H9 (cell line): ENCODE results near the gene TDRD7. TPM values are rescaled to one million over a fixed set of nuclear protein-coding genes. Genes with fewer than 3 reads are reported as not detected.

Experiments
- DNase-seq: peaks from one replicate; pipeline ENCODE4 v3.0.0-alpha.2; 2017
- H2AFZ ChIP-seq: one replicate; pipeline ENCODE4 v1.6.1; 2013; ENCODE audit warnings: mild to moderate bottlenecking, low read length, control low read depth, moderate library complexity
- H2AK5ac ChIP-seq: 2 replicates; pipeline ENCODE4 v1.6.1; 2013; ENCODE audit warnings: low read length, control low read depth, mixed read lengths; ENCODE audit not compliant: insufficient read length
- H2BK120ac ChIP-seq: one replicate; pipeline ENCODE4 v1.6.1; 2013; ENCODE audit warnings: low read depth, mild to moderate bottlenecking, low read length, control low read depth, inconsistent platforms; ENCODE audit not compliant: poor library complexity, severe bottlenecking
- H2BK12ac ChIP-seq: 2 replicates; pipeline ENCODE4 v1.6.1; 2013; ENCODE audit warnings: low read length, control low read depth, mixed read lengths, low read depth; ENCODE audit not compliant: insufficient read length
- H2BK15ac ChIP-seq: 2 replicates; pipeline ENCODE4 v1.6.1; 2013; ENCODE audit warnings: low read depth, low read length, control low read depth
- H2BK20ac ChIP-seq: one replicate; pipeline ENCODE4 v1.6.1; 2013; ENCODE audit warnings: low read depth, mild to moderate bottlenecking, low read length, control low read depth, inconsistent platforms; ENCODE audit not compliant: poor library complexity, severe bottlenecking
- H2BK5ac ChIP-seq: 2 replicates; pipeline ENCODE4 v1.6.1; 2013; ENCODE audit warnings: low read length, control low read depth, mixed read lengths; ENCODE audit not compliant: insufficient read length
- H3K14ac ChIP-seq: 2 replicates; pipeline ENCODE4 v1.6.1; 2013; ENCODE audit warnings: low read length, control low read depth; ENCODE audit not compliant: insufficient read depth
- H3K18ac ChIP-seq: 2 replicates; pipeline ENCODE4 v1.6.1; 2013; ENCODE audit warnings: low read depth, mild to moderate bottlenecking, mixed read lengths, low read length, control low read depth; ENCODE audit not compliant: insufficient read length
- H3K23ac ChIP-seq: 2 replicates; pipeline ENCODE4 v1.6.1; 2013; ENCODE audit warnings: low read length, control low read depth, mixed read lengths, low read depth; ENCODE audit not compliant: insufficient read length
- H3K23me2 ChIP-seq: 2 replicates; pipeline ENCODE4 v1.6.1; 2013; ENCODE audit warnings: low read depth, mild to moderate bottlenecking, mixed read lengths, low read length, control low read depth; ENCODE audit not compliant: insufficient read length, poor library complexity, severe bottlenecking
- H3K27ac ChIP-seq: 2 replicates; pipeline ENCODE4 v1.5.1; 2013; ENCODE audit warnings: low read length, control low read depth, mixed read lengths, low read depth; ENCODE audit not compliant: insufficient read length
- H3K27me3 ChIP-seq: 2 replicates; pipeline ENCODE4 v1.6.1; 2013; ENCODE audit warnings: low read length, control low read depth, inconsistent platforms; ENCODE audit not compliant: insufficient read depth
- H3K4ac ChIP-seq: 2 replicates; pipeline ENCODE4 v1.6.1; 2013; ENCODE audit warnings: low read depth, mild to moderate bottlenecking, control low read depth, inconsistent platforms, low read length, moderate library complexity
- H3K4me1 ChIP-seq: 2 replicates; pipeline ENCODE4 v1.6.1; 2013; ENCODE audit warnings: low read length, control low read depth, inconsistent platforms; ENCODE audit not compliant: insufficient read depth
- H3K4me2 ChIP-seq: 2 replicates; pipeline ENCODE4 v1.6.1; 2013; ENCODE audit warnings: low read length, control low read depth, mixed read lengths; ENCODE audit not compliant: insufficient read length, insufficient read depth
- H3K56ac ChIP-seq: 2 replicates; pipeline ENCODE4 v1.6.1; 2013; ENCODE audit warnings: low read depth, mild to moderate bottlenecking, mixed read lengths, low read length, control low read depth; ENCODE audit not compliant: insufficient read length
- H3K79me1 ChIP-seq: 2 replicates; pipeline ENCODE4 v1.6.1; 2013; ENCODE audit warnings: low read depth, mild to moderate bottlenecking, moderate library complexity, low read length, control low read depth, inconsistent platforms; ENCODE audit not compliant: insufficient read depth, poor library complexity, severe bottlenecking
- H3K79me2 ChIP-seq: 2 replicates; pipeline ENCODE4 v1.6.1; 2013; ENCODE audit warnings: low read length, control low read depth, inconsistent platforms; ENCODE audit not compliant: insufficient read depth
- H3K9ac ChIP-seq: 2 replicates; pipeline ENCODE4 v1.6.1; 2013; ENCODE audit warnings: low read length, control low read depth, mixed read lengths; ENCODE audit not compliant: insufficient read length; ENCODE audit errors: extremely low read depth
- H3K9me3 ChIP-seq: one replicate; pipeline ENCODE4 v1.6.1; 2013; ENCODE audit warnings: low read depth, low read length, inconsistent platforms; ENCODE audit not compliant: control insufficient read depth
- H3T11ph ChIP-seq: one replicate; pipeline ENCODE4 v1.6.1; 2013; ENCODE audit warnings: mild to moderate bottlenecking, low read length, control low read depth, inconsistent platforms
- H4K20me1 ChIP-seq: one replicate; pipeline ENCODE4 v1.6.1; 2013; ENCODE audit not compliant: control insufficient read depth, insufficient read length, insufficient read depth
- H4K5ac ChIP-seq: 2 replicates; pipeline ENCODE4 v1.6.1; 2013; ENCODE audit warnings: low read depth, mild to moderate bottlenecking, mixed read lengths, low read length, control low read depth; ENCODE audit not compliant: insufficient read length
- H4K8ac ChIP-seq: replicated peaks from 2 replicates; pipeline ENCODE4 v1.6.1; 2013; ENCODE audit warnings: low read length, control low read depth, mixed read lengths, low read depth; ENCODE audit not compliant: insufficient read length
- H4K91ac ChIP-seq: 2 replicates; pipeline ENCODE4 v1.6.1; 2013; ENCODE audit warnings: low read depth, mild to moderate bottlenecking, moderate library complexity, mixed read lengths, low read length, control low read depth; ENCODE audit not compliant: insufficient read length
- H3K27ac Mint-ChIP-seq, 3 experiments: 2 replicates in 2 of 3; 3 replicates in 1 of 3; pipeline ENCODE4 v1.8.0; 2020 to 2021; ENCODE audit warnings: mixed read lengths in 3 of 3, mild to moderate bottlenecking in 1 of 3, moderate library complexity in 1 of 3
- H3K27me3 Mint-ChIP-seq: 2 replicates; pipeline ENCODE4 v1.8.0; 2021; ENCODE audit warnings: low read depth, mild to moderate bottlenecking, moderate library complexity, mixed read lengths
- H3K36me3 Mint-ChIP-seq, 3 experiments: 2 replicates in 2 of 3; 3 replicates in 1 of 3; pipeline ENCODE4 v1.8.0; 2020 to 2021; ENCODE audit warnings: low read depth in 3 of 3, mixed read lengths in 3 of 3; ENCODE audit not compliant: insufficient read depth in 1 of 3
- H3K4me1 Mint-ChIP-seq, 2 experiments: 2 replicates each; pipeline ENCODE4 v1.8.0; 2020; ENCODE audit warnings: mixed read lengths in 2 of 2
- H3K4me3 Mint-ChIP-seq, 2 experiments: 2 replicates in 1 of 2; 3 replicates in 1 of 2; pipeline ENCODE4 v1.8.0; 2020 to 2021; ENCODE audit warnings: mild to moderate bottlenecking in 2 of 2, mixed read lengths in 2 of 2, moderate library complexity in 1 of 2
- H3K9me3 Mint-ChIP-seq, 2 experiments: 2 replicates in 1 of 2; 3 replicates in 1 of 2; pipeline ENCODE4 v1.8.0; 2020; ENCODE audit warnings: mild to moderate bottlenecking in 2 of 2, mixed read lengths in 2 of 2, moderate library complexity in 1 of 2
- CTCF ChIP-seq: fragments of 200-600 bp; sonication (generic); conservative IDR thresholded peaks from 3 replicates; pipeline ENCODE4 v1.8.0; 2021; ENCODE audit warnings: antibody characterized with exemption, mild to moderate bottlenecking
- WGBS: extraction: QIAGEN DNeasy Blood & Tissue Kit; methylation state at CpG from one replicate; pipeline ENCODE4 v1.1.7; 2013; ENCODE audit warnings: missing lambda C conversion rate, low lambda C conversion rate, mixed read lengths; ENCODE audit not compliant: insufficient read length; ENCODE audit errors: extremely low coverage; 5-methylcytosine and 5-hydroxymethylcytosine counted together
- total RNA-seq: library from RNA; stranded (reverse); gene quantifications from 2 replicates; pipeline ENCODE4 v1.2.1, GENCODE V29; 2021

The TDRD7 gene
- total RNA-seq, 1 experiment from 2014 or later, result 5.1 TPM

GRCh38 chr9:97518166-97518908, 106.4 kb downstream of the TDRD7 start:
- no peaks in the 10 kb centered on the region for H3K79me1 ChIP-seq
- Mint-ChIP-seq H3K27me3 (peaks cover 2% of the 10 kb centered on the region), H3K9me3 (no peaks in the 10 kb centered on the region), H3K36me3 (no peaks in the 10 kb centered on the region; a peak in 1 of 7 replicates), H3K27ac (no peak overlapping the region), H3K4me3 (peak overlapping the region in 1 of 2 experiments; percentile 23; a peak in 2 of 5 replicates), H3K4me1 (peaks cover 10 to 16% of the 10 kb centered on the region in 2 experiments)
- H3K56ac ChIP-seq, result no peak overlapping the region
- WGBS, result no CpG with 5 or more reads among the region's 9 CpGs
- H2AFZ ChIP-seq, result no peak overlapping the region
- no peak overlapping the region for H4K8ac ChIP-seq
- DNase-seq, result no peak
- H3K4ac ChIP-seq, result no peak overlapping the region
- H3K27me3 ChIP-seq, result no peaks in the 10 kb centered on the region; the same call in 1 of the 2 replicates
- no peak overlapping the region for H2AK5ac ChIP-seq
- no peaks in the 10 kb centered on the region for H3K9me3 ChIP-seq
- no peak overlapping the region for H2BK120ac ChIP-seq
- no peaks in the 10 kb centered on the region for H3K79me2 ChIP-seq
- TF ChIP-seq CTCF, result no peak
- no peak overlapping the region for H3K27ac ChIP-seq
- H3K23me2 ChIP-seq, result no peaks in the 10 kb centered on the region
- no peak overlapping the region for H2BK5ac ChIP-seq
- no peak overlapping the region for H3K4me2 ChIP-seq
- no peak overlapping the region for H3K9ac ChIP-seq
- no peak overlapping the region for H3K14ac ChIP-seq
- H2BK12ac ChIP-seq, result no peak overlapping the region
- no peak overlapping the region for H3K18ac ChIP-seq
- H2BK15ac ChIP-seq, result no peak overlapping the region
- no peak overlapping the region for H4K5ac ChIP-seq
- no peak overlapping the region for H2BK20ac ChIP-seq
- H4K20me1 ChIP-seq, result no peaks in the 10 kb centered on the region
- no peaks in the 10 kb centered on the region for H3K4me1 ChIP-seq
- no peak overlapping the region for H3K23ac ChIP-seq
- H3T11ph ChIP-seq, result no peak overlapping the region
- no peak overlapping the region for H4K91ac ChIP-seq
